ENCODE data around the gene ELOB.

- no peak for TF ChIP-seq CTCF (IDR thresholded peaks at IDR 0.05; ENCODE audit: insufficient read depth, low read depth, low read length)
- no peak for TF ChIP-seq EZH2 (IDR thresholded peaks at IDR 0.05; ENCODE audit: insufficient read depth, low read length)
Measured at GRCh38 chr16:2752850-2753732, 24.0 kb downstream of the ELOB start.

Data from astrocyte (in vitro differentiated cells and primary cell).